H1 (cell line): ENCODE data around the gene CPNE4. TPM values are rescaled to one million over a fixed set of nuclear protein-coding genes. Genes with fewer than 3 reads are reported as not detected.

ENCODE experiments used
- BACH1 ChIP-seq: IDR thresholded peaks from 2 replicates; pipeline ENCODE4 v1.6.1; 2012; ENCODE audit warnings: low read length, improper control_type of control experiment
- BRCA1 ChIP-seq: IDR thresholded peaks from 2 replicates; pipeline ENCODE4 v1.6.1; 2012; ENCODE audit warnings: low read depth, low read length, improper control_type of control experiment
- CREB1 ChIP-seq: IDR thresholded peaks from 2 replicates; pipeline ENCODE4 v1.6.1; 2012; ENCODE audit warnings: inconsistent platforms
- polyA plus RNA-seq, 7 experiments: library from polyadenylated mRNA; depleted of rRNA in 3 of 7; stranded (reverse) in 5 of 7; unstranded in 2 of 7; fragments of >200 nt in 5 of 7; fragments of 200-250 nt in 2 of 7; gene quantifications; 1 replicate in 5 of 7; 2 replicates in 1 of 7; 4 replicates in 1 of 7; pipeline versions ENCODE4 v1.2.1 to v1.2.3, GENCODE V29; 2011 to 2013; ENCODE audit warnings: missing spikeins in 2 of 7, mixed read lengths in 2 of 7
- total RNA-seq: library from RNA; stranded (reverse); fragmentation: NEBNext Ultra II Directional; extraction: Animal tissue kit (Norgen Biotek cat#: 25700); gene quantifications from 2 replicates; pipeline ENCODE4 v1.2.1, GENCODE V29; 2021

Gene CPNE4
- total and polyA plus RNA-seq, 2 of the 8 experiments (the other 6 are each of a cell fraction or from before 2014, with no cell fraction given), result 0.82 to 3.8 TPM

GRCh38 chr3:131778526-131778925 lies 256.3 kb downstream of the CPNE4 start (continued):
- TF ChIP-seq BRCA1 (no peak), BACH1 (no peak), CREB1 (no peak)
